CD4-positive, alpha-beta T cell treated with Interleukin-4 for 4 hours (primary cell): ENCODE data around the gene CLTCL1.

Experiments used
- DNase-seq: peaks from one replicate; pipeline ENCODE4 v3.0.0-alpha.2; 2020

Gene CLTCL1

GRCh38 chr22:19147195-19147780 lies 144.2 kb downstream of the CLTCL1 start:
- DNase-seq, result no peak

GRCh38 chr22:19146215-19146968 lies 145.1 kb downstream of the CLTCL1 start:
- no peak for DNase-seq

GRCh38 chr22:19143967-19144400 lies 147.5 kb downstream of the CLTCL1 start:
- DNase-seq, result peak; percentile 22

GRCh38 chr22:19143212-19143611 lies 148.3 kb downstream of the CLTCL1 start:
- no peak for DNase-seq

GRCh38 chr22:19142394-19142793 lies 149.1 kb downstream of the CLTCL1 start:
- no peak for DNase-seq

GRCh38 chr22:19139974-19140373 lies 151.5 kb downstream of the CLTCL1 start:
- DNase-seq, result no peak

GRCh38 chr22:19139001-19139356 lies 152.5 kb downstream of the CLTCL1 start:
- no peak for DNase-seq

GRCh38 chr22:19138217-19139000 lies 153.1 kb downstream of the CLTCL1 start:
- no peak for DNase-seq

GRCh38 chr22:19137384-19138216 lies 153.9 kb downstream of the CLTCL1 start:
- DNase-seq, result no peak

- no peak for DNase-seq
Observed at GRCh38 chr22:19136915-19137314, 154.6 kb downstream of the CLTCL1 start.

GRCh38 chr22:19134874-19135273 lies 156.6 kb downstream of the CLTCL1 start:
- DNase-seq, result no peak

- DNase-seq, result no peak
Observed at GRCh38 chr22:19134176-19134831, 157.2 kb downstream of the CLTCL1 start.

GRCh38 chr22:19133561-19133960 lies 158.0 kb downstream of the CLTCL1 start:
- no peak for DNase-seq

GRCh38 chr22:19132693-19133400 lies 158.7 kb downstream of the CLTCL1 start:
- no peak for DNase-seq

GRCh38 chr22:19132153-19132552 lies 159.4 kb downstream of the CLTCL1 start:
- no peak for DNase-seq

GRCh38 chr22:19131685-19132015 lies 159.9 kb downstream of the CLTCL1 start:
- DNase-seq, result no peak

- DNase-seq, result no peak
Observed at GRCh38 chr22:19130959-19131684, 160.4 kb downstream of the CLTCL1 start, which contains the start of gene TSSK2. TSSK2 (plus strand) TSS chr22:19131308; CDS start chr22:19131400, 92 bp downstream.

- DNase-seq, result no peak
Observed at GRCh38 chr22:19129871-19130270, 161.6 kb downstream of the CLTCL1 start.
